OCI-LY1 (cell line): ENCODE results near the gene DHRS7C.

Source experiments
- CTCF ChIP-seq: fragments of 200-600 bp; sonication (generic), shearing (Covaris generic); IDR thresholded peaks from 2 replicates; pipeline ENCODE4 v1.5.1; 2017; ENCODE audit warnings: mild to moderate bottlenecking, antibody characterized with exemption, low read length, moderate library complexity, mixed read lengths
- EZH2 ChIP-seq: fragments of 200-600 bp; sonication (generic), shearing (Covaris generic); IDR thresholded peaks from 2 replicates; pipeline ENCODE4 v1.8.0; 2017; ENCODE audit warnings: borderline replicate concordance, mixed run types, mild to moderate bottlenecking, antibody characterized with exemption, low read length, moderate library complexity, mixed read lengths

GRCh38 chr17:9790889-9791876 lies at the start of gene DHRS7C:
- TF ChIP-seq EZH2 (no peak), CTCF (no peak)
